Thyroid gland (tissue), 4 donors: ENCODE measurements around the gene PNLIPRP2.

Experiments used
- CTCF ChIP-seq, 6 experiments: fragments of 200-600 bp in 3 of 6; fragments of 450-650 bp in 3 of 6; sonication (generic) in 3 of 6; IDR thresholded peaks; one replicate each; pipeline ENCODE4 v1.5.1; 2016 to 2019; ENCODE audit warnings: antibody characterized with exemption in 6 of 6, mild to moderate bottlenecking in 2 of 6, inconsistent platforms in 1 of 6, moderate library complexity in 1 of 6
- POLR2A ChIP-seq, 2 donors: fragments of 450-650 bp; IDR thresholded peaks; one replicate each; pipeline ENCODE4 v1.6.1; 2017; ENCODE audit warnings: antibody characterized with exemption in 2 of 2, mild to moderate bottlenecking in 2 of 2, moderate library complexity in 1 of 2

DNA sequence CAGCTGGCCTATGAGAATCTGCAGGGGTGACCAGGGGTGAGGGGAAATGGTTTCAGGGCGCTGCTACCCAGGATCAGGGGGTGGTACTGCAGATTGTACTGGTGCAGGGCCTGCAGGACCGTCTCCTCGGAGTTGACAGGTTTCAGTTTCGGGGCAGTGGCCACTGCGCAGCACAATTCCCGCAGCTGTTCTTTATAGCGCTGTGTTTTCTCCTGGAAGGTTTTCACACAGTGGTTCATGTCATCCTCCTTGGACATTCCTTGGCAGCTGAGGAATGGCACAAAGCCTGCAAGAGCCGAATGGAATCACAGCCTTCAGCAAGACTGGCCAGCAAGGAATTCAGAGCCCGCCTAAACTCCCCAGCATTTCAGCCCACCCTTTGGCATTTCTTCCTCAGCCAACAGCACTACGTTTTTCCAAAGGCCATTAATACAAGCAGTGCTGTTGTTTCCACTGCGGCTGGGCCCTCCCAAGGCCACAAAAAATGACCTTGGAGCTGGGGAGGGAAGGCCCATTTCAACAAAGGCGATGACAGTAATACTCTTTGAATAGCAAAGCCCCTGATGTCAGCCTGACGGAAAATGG lies 44.9 kb downstream of the PNLIPRP2 start:
- TF ChIP-seq POLR2A (IDR thresholded peaks at IDR 0.05) (no peak), CTCF (IDR thresholded peaks at IDR 0.05) (no peak)
